Mesenchymal stem cell (in vitro differentiated cells and primary cell): Measurements from ENCODE around the gene PLCB1.

Experiments used
- DNase-seq: peaks from one replicate; pipeline ENCODE4 v3.0.0-alpha.2; 2013
- H2AFZ ChIP-seq: one replicate; pipeline ENCODE4 v1.6.1; 2013; ENCODE audit warnings: low read depth, mild to moderate bottlenecking, control low read depth, inconsistent platforms, low read length, moderate library complexity
- H2AK5ac ChIP-seq: 2 replicates; pipeline ENCODE4 v1.6.1; 2013; ENCODE audit warnings: low read length, moderate library complexity, mild to moderate bottlenecking, inconsistent platforms; ENCODE audit not compliant: severe bottlenecking
- H2BK120ac ChIP-seq: one replicate; pipeline ENCODE4 v1.6.1; 2013; ENCODE audit warnings: low read depth, mild to moderate bottlenecking, inconsistent platforms, low read length, moderate library complexity
- H2BK12ac ChIP-seq, 2 experiments: one replicate each; pipeline ENCODE4 v1.6.1; 2013; ENCODE audit warnings: inconsistent platforms in 2 of 2, low read length in 2 of 2, mild to moderate bottlenecking in 2 of 2, moderate library complexity in 2 of 2, control low read depth in 1 of 2
- H2BK15ac ChIP-seq: one replicate; pipeline ENCODE4 v1.6.1; 2013; ENCODE audit warnings: mild to moderate bottlenecking, low read depth, inconsistent platforms; ENCODE audit not compliant: poor library complexity, severe bottlenecking
- H2BK5ac ChIP-seq: 2 replicates; pipeline ENCODE4 v1.6.1; 2013; ENCODE audit warnings: low read depth, mild to moderate bottlenecking, low read length, control low read depth, inconsistent platforms; ENCODE audit not compliant: poor library complexity, severe bottlenecking
- H3K14ac ChIP-seq, 2 experiments: one replicate each; pipeline ENCODE4 v1.6.1; 2013; ENCODE audit warnings: inconsistent platforms in 2 of 2, low read length in 2 of 2, control low read depth in 1 of 2, mild to moderate bottlenecking in 1 of 2, moderate library complexity in 1 of 2
- H3K18ac ChIP-seq, 2 experiments: one replicate each; pipeline ENCODE4 v1.6.1; 2013; ENCODE audit warnings: inconsistent platforms in 2 of 2, low read length in 2 of 2, control low read depth in 1 of 2, low read depth in 1 of 2, mild to moderate bottlenecking in 1 of 2
- H3K23ac ChIP-seq, 2 experiments: one replicate each; pipeline ENCODE4 v1.6.1; 2013; ENCODE audit warnings: inconsistent platforms in 2 of 2, low read length in 2 of 2, mild to moderate bottlenecking in 2 of 2, moderate library complexity in 2 of 2, control low read depth in 1 of 2
- H3K27ac ChIP-seq: 2 replicates; pipeline ENCODE4 v1.5.1; 2013; ENCODE audit warnings: mild to moderate bottlenecking, moderate library complexity, low read length, control low read depth, inconsistent platforms; ENCODE audit not compliant: poor library complexity, severe bottlenecking
- H3K27me3 ChIP-seq, 2 experiments: 2 replicates each; pipeline versions ENCODE4 v1.6.1 to v1.7.0; 2013; ENCODE audit warnings: low read length in 2 of 2, mild to moderate bottlenecking in 2 of 2, moderate library complexity in 2 of 2, control low read depth in 1 of 2, inconsistent platforms in 1 of 2; ENCODE audit not compliant: control insufficient read depth in 1 of 2, insufficient read depth in 1 of 2
- H3K36me3 ChIP-seq, 2 experiments: 2 replicates each; pipeline versions ENCODE4 v1.6.1 to v1.7.0; 2013; ENCODE audit warnings: low read length in 2 of 2, control low read depth in 1 of 2, inconsistent platforms in 1 of 2, low read depth in 1 of 2, mild to moderate bottlenecking in 1 of 2; ENCODE audit not compliant: insufficient read depth in 2 of 2, control insufficient read depth in 1 of 2
- H3K4ac ChIP-seq, 2 experiments: one replicate each; pipeline ENCODE4 v1.6.1; 2013; ENCODE audit warnings: inconsistent platforms in 2 of 2, low read length in 2 of 2, mild to moderate bottlenecking in 2 of 2, moderate library complexity in 2 of 2, control low read depth in 1 of 2, low read depth in 1 of 2
- H3K4me1 ChIP-seq: 2 replicates; pipeline ENCODE4 v1.6.1; 2013; ENCODE audit warnings: low read depth, low read length, control low read depth; ENCODE audit not compliant: control insufficient read depth, insufficient read depth
- H3K4me2 ChIP-seq: 2 replicates; pipeline ENCODE4 v1.6.1; 2013; ENCODE audit warnings: low read length, mild to moderate bottlenecking, inconsistent platforms; ENCODE audit not compliant: poor library complexity, severe bottlenecking
- H3K4me3 ChIP-seq, 2 experiments: 2 replicates each; pipeline versions ENCODE4 v1.5.1 to v1.7.0; 2013; ENCODE audit warnings: low read length in 2 of 2, mild to moderate bottlenecking in 2 of 2, control low read depth in 1 of 2, low read depth in 1 of 2; ENCODE audit not compliant: insufficient read depth in 1 of 2
- H3K79me1 ChIP-seq: replicated peaks from 2 replicates; pipeline ENCODE4 v1.6.1; 2013; ENCODE audit warnings: mild to moderate bottlenecking, control low read depth, low read length, inconsistent platforms; ENCODE audit not compliant: poor library complexity, severe bottlenecking
- H3K9ac ChIP-seq: 2 replicates; pipeline ENCODE4 v1.7.0; 2013; ENCODE audit warnings: mild to moderate bottlenecking, low read length, moderate library complexity
- H3K9me3 ChIP-seq: 2 replicates; pipeline ENCODE4 v1.7.0; 2013; ENCODE audit warnings: mild to moderate bottlenecking, low read length; ENCODE audit not compliant: control insufficient read depth
- H4K8ac ChIP-seq: one replicate; pipeline ENCODE4 v1.6.1; 2013; ENCODE audit warnings: inconsistent platforms, mild to moderate bottlenecking, low read length, moderate library complexity
- H4K91ac ChIP-seq: one replicate; pipeline ENCODE4 v1.6.1; 2013; ENCODE audit warnings: mild to moderate bottlenecking, low read length, inconsistent platforms
- WGBS: methylation state at CpG from one replicate; pipeline ENCODE4 v1.1.7; 2013; ENCODE audit warnings: mixed read lengths; 5-methylcytosine and 5-hydroxymethylcytosine counted together

PLCB1 gene

GRCh38 chr20:8242827-8243724, 111.0 kb downstream of the PLCB1 start:
- Histone ChIP-seq H3K79me1 (no peaks in the 10 kb centered on the region), H3K9me3 (no peaks in the 10 kb centered on the region), H2BK120ac (no peak overlapping the region), H3K23ac (no peak overlapping the region), H3K4me1 (no peaks in the 10 kb centered on the region), H3K18ac (no peak overlapping the region), H2BK15ac (no peak overlapping the region), H3K36me3 (no peaks in the 10 kb centered on the region), H2AK5ac (no peak overlapping the region), H3K4me3 (no peak overlapping the region), H3K4me2 (no peak overlapping the region), H3K9ac (no peak overlapping the region), H2BK12ac (no peak overlapping the region), H3K14ac (no peak overlapping the region), H4K8ac (no peak overlapping the region), H2BK5ac (no peak overlapping the region), H3K4ac (no peak overlapping the region), H3K27me3 (no peaks in the 10 kb centered on the region), H2AFZ (no peak overlapping the region), H3K27ac (no peak overlapping the region), H4K91ac (no peak overlapping the region)
- no peak for DNase-seq
- 91% methylated on average over 6 of the region's 7 CpGs for WGBS

- Histone ChIP-seq H3K27ac (no peak overlapping the region), H3K18ac (peak overlapping the region in 1 of 2 experiments; percentile 24), H2AFZ (no peak overlapping the region), H3K14ac (no peak overlapping the region), H2BK120ac (no peak overlapping the region), H3K4me2 (no peak overlapping the region), H3K4me1 (no peaks in the 10 kb centered on the region), H4K91ac (no peak overlapping the region), H3K9ac (no peak overlapping the region), H3K27me3 (no peaks in the 10 kb centered on the region), H3K9me3 (no peaks in the 10 kb centered on the region), H2BK15ac (no peak overlapping the region), H2AK5ac (no peak overlapping the region), H3K79me1 (no peaks in the 10 kb centered on the region), H3K4ac (no peak overlapping the region), H3K36me3 (no peaks in the 10 kb centered on the region), H3K4me3 (no peak overlapping the region), H2BK5ac (no peak overlapping the region), H2BK12ac (no peak overlapping the region), H3K23ac (no peak overlapping the region), H4K8ac (no peak overlapping the region)
- DNase-seq, result peak; percentile 53
- WGBS, result no CpG with 5 or more reads among the region's 2 CpGs
Measured at GRCh38 chr20:8244637-8245036, 112.6 kb downstream of the PLCB1 start.

DNA sequence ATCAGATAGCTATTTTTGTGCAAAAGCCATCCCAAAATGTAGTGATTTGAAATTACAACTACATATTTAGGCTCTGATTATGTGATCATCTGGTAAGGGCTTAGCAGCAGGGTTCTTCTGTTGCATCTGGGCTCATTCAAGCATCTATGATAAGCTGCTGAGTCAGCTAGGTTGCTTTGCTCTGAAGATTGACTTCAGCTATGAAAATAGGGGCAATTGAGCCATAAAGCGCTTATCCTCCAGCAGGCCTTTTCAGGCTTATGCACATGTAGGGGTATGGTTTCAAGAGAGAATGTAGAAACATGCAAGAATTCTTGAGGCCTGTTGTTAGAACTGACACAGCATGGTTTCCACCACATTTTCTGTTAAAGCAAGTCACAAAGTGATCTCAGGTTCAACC, 114.1 kb downstream of the PLCB1 start:
- Histone ChIP-seq H3K14ac (no peak overlapping the region), H3K9me3 (no peaks in the 10 kb centered on the region), H3K4me3 (no peak overlapping the region), H3K18ac (no peak overlapping the region), H3K79me1 (no peaks in the 10 kb centered on the region), H3K36me3 (no peaks in the 10 kb centered on the region), H3K4ac (no peak overlapping the region), H2AK5ac (no peak overlapping the region), H2BK15ac (no peak overlapping the region), H3K27ac (no peak overlapping the region), H3K23ac (no peak overlapping the region), H3K4me1 (no peaks in the 10 kb centered on the region), H2AFZ (no peak overlapping the region), H3K27me3 (no peaks in the 10 kb centered on the region), H3K4me2 (no peak overlapping the region), H2BK5ac (no peak overlapping the region), H4K91ac (no peak overlapping the region), H4K8ac (no peak overlapping the region), H2BK12ac (peak overlapping the region in 1 of 2 experiments; percentile 31), H3K9ac (no peak overlapping the region), H2BK120ac (no peak overlapping the region)
- WGBS, result 93% methylated on average over 1 of the region's 1 CpG
- no peak for DNase-seq

GRCh38 chr20:8246716-8247115, 114.7 kb downstream of the PLCB1 start:
- H3K18ac ChIP-seq, result no peak overlapping the region
- H2AFZ ChIP-seq, result no peak overlapping the region
- H2BK5ac ChIP-seq, result no peak overlapping the region
- H4K91ac ChIP-seq, result no peak overlapping the region
- no peak overlapping the region for H3K4me3 ChIP-seq
- H3K9me3 ChIP-seq, result no peaks in the 10 kb centered on the region
- no peak overlapping the region for H2AK5ac ChIP-seq
- no peak overlapping the region for H2BK120ac ChIP-seq
- H3K4me2 ChIP-seq, result no peak overlapping the region
- no peaks in the 10 kb centered on the region for H3K36me3 ChIP-seq
- H3K14ac ChIP-seq, result no peak overlapping the region
- no peaks in the 10 kb centered on the region for H3K4me1 ChIP-seq
- H3K4ac ChIP-seq, result no peak overlapping the region
- no peak overlapping the region for H4K8ac ChIP-seq
- H3K23ac ChIP-seq, result no peak overlapping the region
- H3K79me1 ChIP-seq, result no peaks in the 10 kb centered on the region
- no peak overlapping the region for H3K27ac ChIP-seq
- no peaks in the 10 kb centered on the region for H3K27me3 ChIP-seq
- no peak for DNase-seq
- no peak overlapping the region for H2BK12ac ChIP-seq
- H3K9ac ChIP-seq, result no peak overlapping the region
- 67% methylated on average over 1 of the region's 1 CpG for WGBS
- H2BK15ac ChIP-seq, result no peak overlapping the region
